GM13976 (cell line): ENCODE results near the gene EPHA6.

Experiments used
- DNase-seq: peaks from one replicate; pipeline ENCODE4 v3.0.0; 2012; ENCODE audit warnings: low spot score
- in situ Hi-C: fragments of 300-500 bp; cut with MboI; formaldehyde crosslinking; loops from one replicate; pipeline ENCODE4 v1.12.0; 2022; ENCODE audit warnings: low sequenced_read_pairs, mixed read lengths, inconsistent platforms; ENCODE audit not compliant: unreplicated experiment
- TF ChIP-seq, protein P1 (sequence below): IDR thresholded peaks from 2 replicates; pipeline ENCODE4 v1.5.1; 2012; ENCODE audit warnings: borderline replicate concordance, mild to moderate bottlenecking; ENCODE audit not compliant: insufficient read depth; ENCODE audit errors: extremely low read depth, missing control alignments, control extremely low read depth

Gene EPHA6

DNA sequence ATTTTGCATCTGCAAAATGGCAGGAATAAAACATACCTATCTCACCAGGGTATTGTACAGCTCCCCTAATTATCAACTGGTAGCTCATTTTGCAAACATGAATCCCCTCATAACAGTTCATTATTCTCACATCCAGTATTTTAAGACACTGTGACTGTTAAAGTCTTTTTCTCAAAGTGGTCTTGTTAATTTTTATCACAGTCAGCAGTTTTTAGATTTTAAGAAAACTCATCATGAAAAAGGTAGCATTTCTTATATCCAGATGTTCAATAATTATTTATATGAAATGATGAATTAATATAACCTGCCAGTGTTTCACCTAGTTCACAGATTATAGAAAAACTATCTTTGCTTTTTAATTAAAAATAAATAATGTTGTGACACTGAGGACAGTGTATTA lies 595.2 kb downstream of the EPHA6 start:
- in situ Hi-C loops: no loop called here
- TF ChIP-seq, protein P1, sequence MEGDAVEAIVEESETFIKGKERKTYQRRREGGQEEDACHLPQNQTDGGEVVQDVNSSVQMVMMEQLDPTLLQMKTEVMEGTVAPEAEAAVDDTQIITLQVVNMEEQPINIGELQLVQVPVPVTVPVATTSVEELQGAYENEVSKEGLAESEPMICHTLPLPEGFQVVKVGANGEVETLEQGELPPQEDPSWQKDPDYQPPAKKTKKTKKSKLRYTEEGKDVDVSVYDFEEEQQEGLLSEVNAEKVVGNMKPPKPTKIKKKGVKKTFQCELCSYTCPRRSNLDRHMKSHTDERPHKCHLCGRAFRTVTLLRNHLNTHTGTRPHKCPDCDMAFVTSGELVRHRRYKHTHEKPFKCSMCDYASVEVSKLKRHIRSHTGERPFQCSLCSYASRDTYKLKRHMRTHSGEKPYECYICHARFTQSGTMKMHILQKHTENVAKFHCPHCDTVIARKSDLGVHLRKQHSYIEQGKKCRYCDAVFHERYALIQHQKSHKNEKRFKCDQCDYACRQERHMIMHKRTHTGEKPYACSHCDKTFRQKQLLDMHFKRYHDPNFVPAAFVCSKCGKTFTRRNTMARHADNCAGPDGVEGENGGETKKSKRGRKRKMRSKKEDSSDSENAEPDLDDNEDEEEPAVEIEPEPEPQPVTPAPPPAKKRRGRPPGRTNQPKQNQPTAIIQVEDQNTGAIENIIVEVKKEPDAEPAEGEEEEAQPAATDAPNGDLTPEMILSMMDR: no peak
- no peak for DNase-seq

DNA sequence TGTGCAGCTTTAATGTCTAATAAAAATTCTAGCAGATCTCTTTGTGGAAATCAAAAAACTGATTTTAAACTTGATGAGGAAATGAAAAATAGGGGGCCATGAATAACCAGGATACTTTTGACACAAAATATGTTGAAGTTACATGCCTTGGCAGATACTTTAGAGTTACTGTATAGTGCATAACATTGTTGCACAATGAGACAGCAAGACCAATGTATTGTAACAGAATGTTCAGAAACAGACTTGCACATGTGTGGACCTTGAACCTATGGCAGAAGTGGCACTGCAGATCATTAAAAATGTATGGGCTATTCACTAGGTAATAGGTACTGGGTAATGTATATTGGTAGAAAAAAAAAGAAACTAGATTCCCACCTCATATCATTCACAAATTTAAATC lies 607.2 kb downstream of the EPHA6 start:
- in situ Hi-C loops: no loop called here
- DNase-seq: no peak
- TF ChIP-seq, protein P1: no peak

DNA sequence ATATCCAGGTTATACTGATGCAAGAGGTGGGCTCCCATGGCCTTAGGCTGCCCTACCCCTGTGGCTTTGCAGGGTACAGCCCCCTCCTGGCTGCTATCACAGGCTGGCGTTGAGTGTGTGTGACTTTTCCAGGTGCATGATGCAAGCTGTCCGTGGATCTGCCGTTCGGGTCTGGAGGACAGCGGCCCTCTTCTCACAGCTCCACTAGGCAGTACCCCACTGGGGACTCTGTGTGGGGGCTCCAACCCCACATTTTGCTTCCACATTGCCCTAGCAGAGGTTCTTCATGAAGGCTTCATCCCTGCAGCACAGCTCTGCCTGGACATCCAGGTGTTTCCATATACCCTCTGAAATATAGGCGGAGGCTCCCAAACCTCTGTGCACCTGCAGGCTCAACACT lies 610.6 kb downstream of the EPHA6 start:
- DNase-seq: no peak
- in situ Hi-C loops: no loop called here
- TF ChIP-seq, protein P1: no peak

DNA sequence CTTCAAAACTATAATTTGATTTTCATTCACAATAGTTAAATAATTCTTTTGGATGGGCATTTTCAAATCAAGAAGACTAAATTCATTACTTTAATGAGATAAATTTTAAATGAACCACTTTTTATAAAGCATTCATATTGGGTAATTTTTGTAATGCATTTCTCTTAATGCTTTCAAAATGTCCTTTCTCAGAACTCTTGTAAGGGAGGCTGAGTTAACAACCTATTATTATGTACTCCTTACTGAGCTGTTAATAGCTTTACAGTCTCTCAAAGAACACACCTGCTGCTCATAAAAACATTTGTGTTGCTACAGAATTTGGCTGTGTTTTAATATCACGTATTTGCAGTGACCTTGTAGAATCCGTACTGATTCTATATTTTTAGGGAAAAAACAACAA lies 616.2 kb downstream of the EPHA6 start:
- in situ Hi-C loops: no loop called here
- DNase-seq: no peak
- TF ChIP-seq, protein P1: no peak

DNA sequence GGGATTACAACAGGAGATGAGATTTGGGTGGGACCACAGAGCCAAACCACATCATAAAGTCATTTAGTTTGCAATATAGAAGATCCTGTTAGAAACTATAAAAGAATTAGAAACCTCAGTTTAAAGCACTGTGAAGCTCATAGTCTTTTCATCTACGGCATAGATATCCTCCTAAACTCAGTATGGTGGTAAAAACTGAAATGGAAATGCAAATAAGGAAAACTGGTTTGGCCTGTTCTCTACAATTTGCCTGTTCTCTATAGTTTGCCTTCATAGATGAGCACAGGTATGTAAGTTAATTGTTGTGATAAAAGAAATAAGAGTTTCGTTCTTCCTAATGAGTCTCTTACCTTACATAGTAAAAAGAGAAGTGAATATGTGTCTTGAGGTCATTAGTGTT lies 618.5 kb downstream of the EPHA6 start:
- TF ChIP-seq, protein P1: no peak
- in situ Hi-C loops: no loop called here
- no peak for DNase-seq

DNA sequence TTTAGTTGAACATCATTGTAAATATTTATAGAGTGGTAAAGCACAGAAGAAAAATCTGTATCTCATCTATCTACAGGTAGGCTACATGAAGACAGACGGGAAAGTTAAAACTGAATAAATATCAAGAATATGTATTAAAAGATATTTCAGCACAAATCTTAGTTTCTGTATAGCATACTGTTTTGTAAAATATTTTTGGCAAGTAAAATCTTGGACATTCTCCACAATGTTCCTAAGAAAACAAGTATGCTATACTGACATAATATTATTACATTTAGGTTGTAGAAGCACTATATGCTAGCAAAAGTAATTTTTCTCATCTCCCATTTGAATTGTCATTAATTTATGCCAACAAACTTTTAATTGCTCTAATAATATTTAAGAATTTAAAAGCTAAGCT lies 623.7 kb downstream of the EPHA6 start:
- DNase-seq: no peak
- in situ Hi-C loops: no loop called here
- TF ChIP-seq, protein P1: no peak

DNA sequence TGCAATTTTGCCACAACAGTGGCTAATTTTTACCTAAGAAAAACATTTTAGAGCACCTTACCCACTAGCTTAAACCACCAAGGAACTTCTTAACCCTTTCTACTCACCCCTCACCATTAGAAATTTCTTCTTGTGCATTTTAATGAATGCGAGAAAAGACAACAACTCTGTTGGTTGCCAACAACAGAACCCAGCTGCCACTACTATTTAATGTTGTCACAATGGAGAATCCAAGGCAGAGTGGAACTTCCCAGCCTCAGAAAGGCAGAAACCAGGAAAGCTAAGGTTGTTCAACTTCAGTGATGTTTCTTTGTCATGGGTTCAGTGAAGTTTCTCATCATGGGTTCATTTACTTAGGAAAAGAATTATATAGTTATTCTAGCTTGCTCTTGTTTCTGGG lies 625.0 kb downstream of the EPHA6 start:
- in situ Hi-C loops: no loop called here
- DNase-seq: no peak
- TF ChIP-seq, protein P1: no peak
